Ovary (tissue), 3 donors: ENCODE results near the gene CAPN8.

Experiments
- CTCF ChIP-seq, 3 donors: fragments of 450-650 bp in 2 of 3; fragments of 200-600 bp in 1 of 3; IDR thresholded peaks; one replicate each; pipeline versions ENCODE4 v1.5.1 to v1.8.0; 2016 to 2022; ENCODE audit warnings: antibody characterized with exemption in 3 of 3, mild to moderate bottlenecking in 1 of 3
- EP300 ChIP-seq: sonication (generic); formaldehyde crosslinking; IDR thresholded peaks from one replicate; pipeline ENCODE4 v1.6.1; 2017; ENCODE audit warnings: antibody characterized with exemption
- donor health status: DM: no; HTN: no; CAD: no.

- no peak for TF ChIP-seq CTCF (IDR thresholded peaks at IDR 0.05)
- no peak for TF ChIP-seq EP300
Observed at GRCh38 chr1:223514644-223515043, 150.9 kb downstream of the CAPN8 start.
